Uterus (tissue), 4 donors: ENCODE data around the gene PRKAB1. TPM values are rescaled to one million over a fixed set of nuclear protein-coding genes. Genes with fewer than 3 reads are reported as not detected.

Experiments
- DNase-seq, 2 donors: peaks; one replicate each; pipeline ENCODE4 v3.0.0-alpha.2; 2019 to 2020
- H3K27ac ChIP-seq, 2 donors: fragments of 200-600 bp; sonication (generic); 1 replicate in 1 of 2; 2 replicates in 1 of 2; pipeline ENCODE4 v1.5.1; 2016 to 2018
- H3K27me3 ChIP-seq, 2 donors: fragments of 200-600 bp; sonication (generic); one replicate each; pipeline ENCODE4 v1.5.1; 2018 to 2019; ENCODE audit warnings: control low read depth in 1 of 2
- H3K36me3 ChIP-seq, 2 donors: fragments of 200-600 bp; sonication (generic); one replicate each; pipeline ENCODE4 v1.5.1; 2019; ENCODE audit warnings: control low read depth in 1 of 2
- H3K4me1 ChIP-seq, 2 donors: fragments of 200-600 bp; sonication (generic); one replicate each; pipeline ENCODE4 v1.5.1; 2018 to 2019; ENCODE audit warnings: control low read depth in 1 of 2
- H3K4me3 ChIP-seq, 2 donors: fragments of 200-600 bp; sonication (generic); 1 replicate in 1 of 2; 2 replicates in 1 of 2; pipeline ENCODE4 v1.5.1; 2018 to 2019; ENCODE audit warnings: mild to moderate bottlenecking in 1 of 2
- H3K9me3 ChIP-seq, 2 donors: fragments of 200-600 bp; sonication (generic); one replicate each; pipeline ENCODE4 v1.5.1; 2019; ENCODE audit warnings: control low read depth in 1 of 2
- POLR2A ChIP-seq, 2 donors: fragments of 450-650 bp; IDR thresholded peaks; one replicate each; pipeline ENCODE4 v1.6.1; 2016; ENCODE audit warnings: antibody characterized with exemption in 2 of 2, mild to moderate bottlenecking in 1 of 2, moderate library complexity in 1 of 2
- intact Hi-C: fragments of 100-400 bp; cut with DNase I; formaldehyde crosslinking; loops from one replicate; pipeline ENCODE4 v1.15.1; 2023; ENCODE audit warnings: low total_unique reads
- total RNA-seq, 4 donors: library from RNA; depleted of rRNA in 3 of 4; stranded (reverse); fragments of >200 nt in 3 of 4; gene quantifications; one replicate each; pipeline versions ENCODE4 v1.1.0 to v1.2.4, GENCODE V29; 2014 to 2023
- TF ChIP-seq, protein P1 (sequence below), 4 experiments: fragments of 200-600 bp in 2 of 4; fragments of 450-650 bp in 2 of 4; sonication (generic) in 2 of 4; IDR thresholded peaks; one replicate each; pipeline ENCODE4 v1.5.1; 2016 to 2019; ENCODE audit warnings: antibody characterized with exemption in 4 of 4, mild to moderate bottlenecking in 2 of 4, moderate library complexity in 1 of 4
- donor health status: DM: yes; HTN: yes; CAD: no.

Gene PRKAB1
- total RNA-seq, 4 donors from 2014 or later: 10.9 to 44.1 (median 32.8) TPM

DNA sequence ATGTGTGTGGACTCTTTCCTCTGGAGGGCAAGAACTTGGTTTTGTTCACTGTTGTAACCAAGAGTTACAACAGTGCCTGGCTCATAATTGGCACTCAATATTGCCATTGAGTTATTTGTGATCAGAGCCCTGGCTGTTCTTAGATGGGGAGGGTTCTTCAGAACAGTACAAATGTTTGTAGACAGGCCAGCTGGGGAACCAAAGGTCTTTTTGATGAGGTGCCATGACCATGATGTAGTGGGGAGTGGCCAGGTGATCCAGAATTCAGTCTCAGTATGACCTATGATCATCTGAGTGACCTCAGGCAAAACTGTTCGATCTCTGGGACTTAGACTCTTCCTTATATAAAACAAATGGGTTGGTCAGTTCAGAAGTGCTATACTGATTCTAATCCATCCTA, 3.3 kb upstream of the PRKAB1 start:
- no peaks in the 10 kb centered on the region for H3K36me3 ChIP-seq
- H3K4me1 ChIP-seq: peaks cover 0 to 1% of the 10 kb centered on the region in 2 donors
- TF ChIP-seq, protein P1, sequence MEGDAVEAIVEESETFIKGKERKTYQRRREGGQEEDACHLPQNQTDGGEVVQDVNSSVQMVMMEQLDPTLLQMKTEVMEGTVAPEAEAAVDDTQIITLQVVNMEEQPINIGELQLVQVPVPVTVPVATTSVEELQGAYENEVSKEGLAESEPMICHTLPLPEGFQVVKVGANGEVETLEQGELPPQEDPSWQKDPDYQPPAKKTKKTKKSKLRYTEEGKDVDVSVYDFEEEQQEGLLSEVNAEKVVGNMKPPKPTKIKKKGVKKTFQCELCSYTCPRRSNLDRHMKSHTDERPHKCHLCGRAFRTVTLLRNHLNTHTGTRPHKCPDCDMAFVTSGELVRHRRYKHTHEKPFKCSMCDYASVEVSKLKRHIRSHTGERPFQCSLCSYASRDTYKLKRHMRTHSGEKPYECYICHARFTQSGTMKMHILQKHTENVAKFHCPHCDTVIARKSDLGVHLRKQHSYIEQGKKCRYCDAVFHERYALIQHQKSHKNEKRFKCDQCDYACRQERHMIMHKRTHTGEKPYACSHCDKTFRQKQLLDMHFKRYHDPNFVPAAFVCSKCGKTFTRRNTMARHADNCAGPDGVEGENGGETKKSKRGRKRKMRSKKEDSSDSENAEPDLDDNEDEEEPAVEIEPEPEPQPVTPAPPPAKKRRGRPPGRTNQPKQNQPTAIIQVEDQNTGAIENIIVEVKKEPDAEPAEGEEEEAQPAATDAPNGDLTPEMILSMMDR (IDR thresholded peaks at IDR 0.05): no peak
- no peak for TF ChIP-seq POLR2A (IDR thresholded peaks at IDR 0.05)
- H3K27ac ChIP-seq: no peak overlapping the region
- no peaks in the 10 kb centered on the region for H3K27me3 ChIP-seq
- H3K4me3 ChIP-seq: no peak overlapping the region
- no peaks in the 10 kb centered on the region for H3K9me3 ChIP-seq
- no peak for DNase-seq
- intact Hi-C loops: no loop called here

DNA sequence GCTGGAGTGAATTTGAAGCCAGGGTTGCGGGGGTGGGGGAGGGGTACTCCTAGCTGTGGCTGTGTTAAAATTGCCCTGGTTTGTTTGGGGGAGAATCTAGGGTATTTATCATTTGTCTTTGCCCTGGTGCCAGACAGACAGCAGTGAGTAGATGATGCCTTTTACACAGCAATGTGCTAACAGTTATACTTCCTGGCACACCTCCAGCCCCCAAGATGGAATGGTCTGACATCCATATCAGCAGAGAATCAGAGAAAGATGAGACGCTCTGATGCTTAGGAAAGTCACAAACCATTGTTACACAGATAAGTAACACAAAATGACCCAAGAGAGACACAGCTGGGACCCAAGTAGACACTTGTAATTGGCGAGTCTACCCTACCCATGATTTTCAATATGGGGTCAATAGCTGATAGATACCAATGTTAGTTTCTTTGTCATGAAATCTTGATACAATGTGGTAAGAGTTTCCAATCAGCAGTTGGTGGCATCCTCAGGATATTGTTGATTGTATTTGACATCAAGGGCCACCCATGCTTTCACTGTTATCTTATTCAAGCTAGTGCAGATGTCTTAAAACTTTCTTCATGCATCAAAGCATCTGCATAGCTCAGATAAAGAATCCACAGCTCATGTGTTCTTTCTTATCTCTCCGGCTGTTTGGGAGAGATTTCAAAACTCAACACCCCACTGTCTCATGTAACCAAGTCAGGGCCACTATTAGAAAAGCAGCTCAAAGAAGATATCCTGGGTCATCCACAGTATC, 2.6 kb upstream of the PRKAB1 start:
- no peak for DNase-seq
- no peaks in the 10 kb centered on the region for H3K36me3 ChIP-seq
- TF ChIP-seq, protein P1 (IDR thresholded peaks at IDR 0.05): no peak
- no peak for TF ChIP-seq POLR2A (IDR thresholded peaks at IDR 0.05)
- H3K27me3 ChIP-seq: no peaks in the 10 kb centered on the region
- no peak overlapping the region for H3K4me3 ChIP-seq
- no peaks in the 10 kb centered on the region for H3K9me3 ChIP-seq
- H3K4me1 ChIP-seq: peaks cover 0 to 3% of the 10 kb centered on the region in 2 donors
- no peak overlapping the region for H3K27ac ChIP-seq
- intact Hi-C loops: no loop called here

DNA sequence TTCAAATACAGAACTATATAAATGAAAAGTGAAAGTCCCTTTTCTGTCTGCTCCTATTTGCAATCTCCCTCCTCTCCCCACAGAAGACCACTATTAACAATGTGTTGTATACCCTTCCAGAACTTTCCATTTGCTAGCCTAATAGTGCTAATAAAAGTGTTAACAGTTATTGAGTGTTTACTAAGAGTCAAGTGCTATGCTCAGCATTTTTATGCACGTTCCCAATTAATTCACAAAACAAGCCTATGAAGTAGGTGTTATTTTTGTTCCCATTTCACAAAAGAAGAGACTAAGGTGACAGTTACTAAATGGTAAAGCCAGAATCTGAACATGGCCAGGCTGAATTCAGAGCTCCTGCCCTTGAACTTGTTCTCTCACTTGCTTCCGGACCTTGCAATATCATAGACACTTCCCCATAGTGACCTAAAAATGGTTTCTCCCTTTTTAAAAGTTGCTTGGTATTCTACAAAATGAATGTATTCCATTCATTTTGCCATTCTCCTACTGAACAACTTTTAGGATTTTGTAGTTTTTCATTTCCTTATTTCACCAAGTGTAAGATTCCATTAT, 1.6 kb upstream of the PRKAB1 start:
- TF ChIP-seq POLR2A (IDR thresholded peaks at IDR 0.05): no peak
- TF ChIP-seq, protein P1 (IDR thresholded peaks at IDR 0.05): no peak
- intact Hi-C loops: no loop called here
- no peaks in the 10 kb centered on the region for H3K9me3 ChIP-seq
- peaks cover 0 to 3% of the 10 kb centered on the region in 2 donors for H3K4me1 ChIP-seq
- DNase-seq: no peak
- no peaks in the 10 kb centered on the region for H3K36me3 ChIP-seq
- H3K27ac ChIP-seq: no peak overlapping the region
- no peaks in the 10 kb centered on the region for H3K27me3 ChIP-seq
- H3K4me3 ChIP-seq: no peak overlapping the region

DNA sequence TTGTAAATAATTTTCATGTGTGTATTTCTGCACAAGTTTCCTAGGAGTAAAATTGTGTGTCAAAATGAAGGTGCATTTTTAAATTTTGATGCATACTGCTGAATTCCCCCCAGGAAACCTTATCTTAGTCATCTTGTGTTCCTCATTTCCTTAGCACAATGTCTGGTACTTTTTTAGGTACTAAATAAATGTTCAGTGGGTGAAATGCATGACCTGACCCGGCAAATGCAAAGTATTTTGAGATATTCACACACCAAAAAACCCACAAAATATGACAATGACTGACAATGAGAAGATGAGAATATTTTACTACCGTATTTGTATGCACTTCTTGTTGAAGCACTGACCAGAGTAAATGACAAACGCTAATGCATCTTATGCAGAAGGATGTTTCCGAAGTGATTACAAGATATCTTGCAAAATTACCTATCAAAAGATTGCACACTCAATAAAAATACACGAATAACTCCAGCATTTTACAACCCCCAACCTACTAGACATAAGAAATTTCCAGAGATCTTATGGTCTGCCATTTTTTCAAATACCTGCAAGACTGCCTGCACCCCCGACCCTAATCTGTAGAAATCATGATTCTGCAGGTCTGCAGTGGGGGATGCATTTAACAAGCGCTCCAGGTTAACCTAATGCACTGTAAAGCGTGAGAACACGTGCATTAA, 895 bp upstream of the PRKAB1 start:
- TF ChIP-seq, protein P1 (IDR thresholded peaks at IDR 0.05): no peak
- TF ChIP-seq POLR2A (IDR thresholded peaks at IDR 0.05): no peak
- Histone ChIP-seq H3K36me3 (no peaks in the 10 kb centered on the region), H3K27me3 (no peaks in the 10 kb centered on the region), H3K27ac (peak overlapping the region; percentile 84 to 94), H3K9me3 (no peaks in the 10 kb centered on the region), H3K4me1 (peaks cover 0 to 3% of the 10 kb centered on the region in 2 donors), H3K4me3 (peak overlapping the region; percentile 75 to 83)
- DNase-seq: no peak
- intact Hi-C loops: no loop called here

DNA sequence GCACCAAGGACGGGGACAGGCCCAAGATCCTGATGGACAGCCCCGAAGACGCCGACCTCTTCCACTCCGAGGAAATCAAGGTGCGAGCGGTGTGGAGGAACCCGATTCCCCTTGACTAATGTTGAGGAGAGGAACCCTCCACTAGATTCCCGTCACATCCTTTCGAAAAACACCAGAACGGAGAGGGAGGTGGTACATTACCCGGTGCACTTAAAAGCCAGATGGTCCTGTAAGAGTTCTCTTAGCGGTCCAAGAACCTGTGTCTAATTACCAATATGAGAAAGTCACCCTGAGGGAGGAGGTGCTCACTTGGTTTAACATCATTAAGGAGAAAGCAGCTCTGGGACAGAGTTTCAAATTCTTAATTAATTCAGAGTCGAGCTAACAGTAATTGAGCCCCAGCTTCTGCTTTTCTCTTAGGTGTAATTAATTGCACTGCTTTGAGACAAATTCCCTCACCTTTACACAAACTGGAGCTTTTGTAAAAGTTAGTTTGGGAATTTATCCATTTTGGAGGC, 450 bp downstream of the PRKAB1 start:
- no peak for DNase-seq
- intact Hi-C loops: no loop called here
- TF ChIP-seq, protein P1 (IDR thresholded peaks at IDR 0.05): no peak
- TF ChIP-seq POLR2A (IDR thresholded peaks at IDR 0.05): no peak
- Histone ChIP-seq H3K4me3 (peak overlapping the region; percentile 75 to 83), H3K27ac (peak overlapping the region; percentile 84 to 94), H3K36me3 (no peaks in the 10 kb centered on the region), H3K4me1 (peaks cover 0 to 3% of the 10 kb centered on the region in 2 donors), H3K9me3 (no peaks in the 10 kb centered on the region), H3K27me3 (no peaks in the 10 kb centered on the region)
